ENCODE data around the gene SPAAR.

- TF ChIP-seq CTCF (IDR thresholded peaks at IDR 0.05) (no peak), POLR2A (IDR thresholded peaks at IDR 0.05) (no peak), EP300 (IDR thresholded peaks at IDR 0.05; ENCODE audit: low read depth) (no peak), POLR2AphosphoS5 (IDR thresholded peaks at IDR 0.05) (no peak)
Measured at GRCh38 chr9:35864695-35865255, 44.5 kb upstream of the SPAAR start.
